ENCODE data around the gene PAM16.
"Not testable (repeated sequence)": the region's sequence is repeated elsewhere in the genome, so short reads cannot be mapped to it uniquely, and the experiment has no call there.

Gene PAM16

GRCh38 chr16:4338125-4338582 is 13.0 kb downstream of the PAM16 start:
- H3K4me1 Mint-ChIP-seq = no peaks in the 10 kb centered on the region
- no peak overlapping the region for H3K27ac Mint-ChIP-seq
- no peaks in the 10 kb centered on the region for H3K27me3 Mint-ChIP-seq

GRCh38 chr16:4337540-4338088 is 13.5 kb downstream of the PAM16 start:
- Mint-ChIP-seq H3K4me3 (no peak overlapping the region), H3K36me3 (no peaks in the 10 kb centered on the region), H3K27me3 (no peaks in the 10 kb centered on the region), H3K9me3 (no peaks in the 10 kb centered on the region), H3K4me1 (no peaks in the 10 kb centered on the region), H3K27ac (no peak overlapping the region)

More at GRCh38 chr16:4338125-4338582, 13.0 kb downstream of the PAM16 start:
- Mint-ChIP-seq H3K4me3 (no peak overlapping the region), H3K36me3 (no peaks in the 10 kb centered on the region), H3K9me3 (no peaks in the 10 kb centered on the region)

- Mint-ChIP-seq H3K4me3 (no peak overlapping the region), H3K36me3 (no peaks in the 10 kb centered on the region), H3K9me3 (no peaks in the 10 kb centered on the region), H3K4me1 (no peaks in the 10 kb centered on the region), H3K27ac (no peak overlapping the region), H3K27me3 (no peaks in the 10 kb centered on the region)
Observed at GRCh38 chr16:4336701-4337539, 14.2 kb downstream of the PAM16 start.

GRCh38 chr16:4334724-4335495 is 16.2 kb downstream of the PAM16 start:
- no peaks in the 10 kb centered on the region for H3K9me3 Mint-ChIP-seq
- H3K4me3 Mint-ChIP-seq = no peak overlapping the region
- H3K4me1 Mint-ChIP-seq = peaks cover under 1% of the 10 kb centered on the region
- no peaks in the 10 kb centered on the region for H3K36me3 Mint-ChIP-seq
- H3K27me3 Mint-ChIP-seq = no peaks in the 10 kb centered on the region
- H3K27ac Mint-ChIP-seq = no peak overlapping the region

- not testable (repeated sequence) for H3K27ac Mint-ChIP-seq, H3K9me3 Mint-ChIP-seq, H3K36me3 Mint-ChIP-seq, H3K4me1 Mint-ChIP-seq, H3K4me3 Mint-ChIP-seq, H3K27me3 Mint-ChIP-seq
Observed at GRCh38 chr16:4333714-4334113, 17.4 kb downstream of the PAM16 start.

GRCh38 chr16:4333308-4333638 is 17.8 kb downstream of the PAM16 start:
- peaks cover 1% of the 10 kb centered on the region for H3K27me3 Mint-ChIP-seq
- peaks cover 4% of the 10 kb centered on the region for H3K4me1 Mint-ChIP-seq
- H3K9me3 Mint-ChIP-seq = no peaks in the 10 kb centered on the region
- H3K36me3 Mint-ChIP-seq = no peaks in the 10 kb centered on the region
- H3K4me3 Mint-ChIP-seq = no peak overlapping the region
- no peak overlapping the region for H3K27ac Mint-ChIP-seq

GRCh38 chr16:4332623-4333307 is 18.4 kb downstream of the PAM16 start:
- Mint-ChIP-seq H3K36me3 (no peaks in the 10 kb centered on the region), H3K4me1 (peaks cover 4% of the 10 kb centered on the region), H3K9me3 (no peaks in the 10 kb centered on the region), H3K27me3 (peaks cover 1% of the 10 kb centered on the region), H3K4me3 (no peak overlapping the region), H3K27ac (no peak overlapping the region)

GRCh38 chr16:4332083-4332482 is 19.0 kb downstream of the PAM16 start:
- Mint-ChIP-seq H3K4me3 (no peak overlapping the region), H3K27me3 (peaks cover 1% of the 10 kb centered on the region), H3K9me3 (no peaks in the 10 kb centered on the region), H3K4me1 (peaks cover 4% of the 10 kb centered on the region), H3K36me3 (no peaks in the 10 kb centered on the region), H3K27ac (no peak overlapping the region)

- no peaks in the 10 kb centered on the region for H3K9me3 Mint-ChIP-seq
- H3K27ac Mint-ChIP-seq = no peak overlapping the region
- H3K4me1 Mint-ChIP-seq = peaks cover 4% of the 10 kb centered on the region
- peaks cover 1% of the 10 kb centered on the region for H3K27me3 Mint-ChIP-seq
- H3K36me3 Mint-ChIP-seq = no peaks in the 10 kb centered on the region
- H3K4me3 Mint-ChIP-seq = no peak overlapping the region
Observed at GRCh38 chr16:4330277-4330874, 20.7 kb downstream of the PAM16 start.

GRCh38 chr16:4328782-4329775 is 22.0 kb downstream of the PAM16 start:
- peak overlapping the region; percentile 35 for H3K27ac Mint-ChIP-seq
- H3K4me1 Mint-ChIP-seq = peaks cover 4% of the 10 kb centered on the region
- no peak overlapping the region for H3K4me3 Mint-ChIP-seq
- no peaks in the 10 kb centered on the region for H3K9me3 Mint-ChIP-seq
- peaks cover 1% of the 10 kb centered on the region for H3K27me3 Mint-ChIP-seq
- H3K36me3 Mint-ChIP-seq = no peaks in the 10 kb centered on the region

- Mint-ChIP-seq H3K27me3 (peaks cover 1% of the 10 kb centered on the region), H3K4me3 (peak overlapping the region; percentile 26), H3K9me3 (no peaks in the 10 kb centered on the region), H3K36me3 (no peaks in the 10 kb centered on the region), H3K27ac (no peak overlapping the region), H3K4me1 (peaks cover 4% of the 10 kb centered on the region)
Observed at GRCh38 chr16:4328046-4328781, 22.9 kb downstream of the PAM16 start.

GRCh38 chr16:4327386-4328045 is 23.6 kb downstream of the PAM16 start:
- peaks cover 1% of the 10 kb centered on the region for H3K27me3 Mint-ChIP-seq
- H3K4me3 Mint-ChIP-seq = no peak overlapping the region
- no peak overlapping the region for H3K27ac Mint-ChIP-seq
- no peaks in the 10 kb centered on the region for H3K9me3 Mint-ChIP-seq
- H3K4me1 Mint-ChIP-seq = peaks cover 4% of the 10 kb centered on the region
- H3K36me3 Mint-ChIP-seq = no peaks in the 10 kb centered on the region

GRCh38 chr16:4325253-4325758 is 25.8 kb downstream of the PAM16 start:
- no peak overlapping the region for H3K4me3 Mint-ChIP-seq
- no peak overlapping the region for H3K27ac Mint-ChIP-seq
- H3K36me3 Mint-ChIP-seq = no peaks in the 10 kb centered on the region
- peaks cover 4% of the 10 kb centered on the region for H3K4me1 Mint-ChIP-seq
- H3K27me3 Mint-ChIP-seq = peaks cover 1% of the 10 kb centered on the region
- no peaks in the 10 kb centered on the region for H3K9me3 Mint-ChIP-seq
